Thyroid gland (tissue), 4 donors: Measurements from ENCODE around the gene LRRC74B. TPM values are rescaled to one million over a fixed set of nuclear protein-coding genes. Genes with fewer than 3 reads are reported as not detected.
"Not testable (repeated sequence)": the region's sequence is repeated elsewhere in the genome, so short reads cannot be mapped to it uniquely, and the experiment has no call there.

ENCODE experiments used
- DNase-seq, 2 donors: peaks; one replicate each; pipeline ENCODE4 v3.0.0-alpha.2; 2019
- H3K27ac ChIP-seq, 3 donors: fragments of 200-600 bp; sonication (generic); 1 replicate in 2 of 3; 2 replicates in 1 of 3; pipeline ENCODE4 v1.5.1; 2016 to 2019; ENCODE audit warnings: mild to moderate bottlenecking in 1 of 3, moderate library complexity in 1 of 3
- H3K27me3 ChIP-seq: fragments of 200-600 bp; sonication (generic); one replicate; pipeline ENCODE4 v1.5.1; 2019
- H3K36me3 ChIP-seq, 2 donors: fragments of 200-600 bp; sonication (generic); one replicate each; pipeline ENCODE4 v1.5.1; 2016 to 2019
- H3K4me1 ChIP-seq, 2 donors: fragments of 200-600 bp; sonication (generic); one replicate each; pipeline ENCODE4 v1.5.1; 2017 to 2019
- H3K4me3 ChIP-seq, 3 donors: fragments of 200-600 bp; sonication (generic); replicated peaks in 1 of 3; 1 replicate in 2 of 3; 2 replicates in 1 of 3; pipeline ENCODE4 v1.5.1; 2016; ENCODE audit warnings: mild to moderate bottlenecking in 1 of 3
- H3K9me3 ChIP-seq: fragments of 200-600 bp; sonication (generic); one replicate; pipeline ENCODE4 v1.5.1; 2017
- POLR2A ChIP-seq, 2 donors: fragments of 450-650 bp; IDR thresholded peaks; one replicate each; pipeline ENCODE4 v1.6.1; 2017; ENCODE audit warnings: antibody characterized with exemption in 2 of 2, mild to moderate bottlenecking in 2 of 2, moderate library complexity in 1 of 2
- WGBS, 2 donors: methylation state at CpG; one replicate each; pipeline ENCODE4 v1.1.5; 2017; 5-methylcytosine and 5-hydroxymethylcytosine counted together
- intact Hi-C: fragments of 100-400 bp; cut with DNase I; formaldehyde crosslinking; loops from one replicate; pipeline ENCODE4 v1.15.1; 2023
- total RNA-seq, 4 donors: library from RNA; depleted of rRNA; stranded (reverse); fragments of >200 nt; gene quantifications; one replicate each; pipeline ENCODE4 v1.2.3, GENCODE V29; 2016
- TF ChIP-seq, protein P1 (sequence below), 6 experiments: fragments of 200-600 bp in 3 of 6; fragments of 450-650 bp in 3 of 6; sonication (generic) in 3 of 6; IDR thresholded peaks; one replicate each; pipeline ENCODE4 v1.5.1; 2016 to 2019; ENCODE audit warnings: antibody characterized with exemption in 6 of 6, mild to moderate bottlenecking in 2 of 6, inconsistent platforms in 1 of 6, moderate library complexity in 1 of 6

The LRRC74B gene
- total RNA-seq, 4 donors from 2014 or later = not detected

GRCh38 chr22:21092797-21093554 is 47.2 kb downstream of the LRRC74B start:
- Histone ChIP-seq H3K27me3 (no peaks in the 10 kb centered on the region), H3K36me3 (no peaks in the 10 kb centered on the region), H3K4me1 (no peaks in the 10 kb centered on the region), H3K27ac (no peak overlapping the region), H3K9me3 (no peaks in the 10 kb centered on the region), H3K4me3 (no peak overlapping the region)
- TF ChIP-seq, protein P1, sequence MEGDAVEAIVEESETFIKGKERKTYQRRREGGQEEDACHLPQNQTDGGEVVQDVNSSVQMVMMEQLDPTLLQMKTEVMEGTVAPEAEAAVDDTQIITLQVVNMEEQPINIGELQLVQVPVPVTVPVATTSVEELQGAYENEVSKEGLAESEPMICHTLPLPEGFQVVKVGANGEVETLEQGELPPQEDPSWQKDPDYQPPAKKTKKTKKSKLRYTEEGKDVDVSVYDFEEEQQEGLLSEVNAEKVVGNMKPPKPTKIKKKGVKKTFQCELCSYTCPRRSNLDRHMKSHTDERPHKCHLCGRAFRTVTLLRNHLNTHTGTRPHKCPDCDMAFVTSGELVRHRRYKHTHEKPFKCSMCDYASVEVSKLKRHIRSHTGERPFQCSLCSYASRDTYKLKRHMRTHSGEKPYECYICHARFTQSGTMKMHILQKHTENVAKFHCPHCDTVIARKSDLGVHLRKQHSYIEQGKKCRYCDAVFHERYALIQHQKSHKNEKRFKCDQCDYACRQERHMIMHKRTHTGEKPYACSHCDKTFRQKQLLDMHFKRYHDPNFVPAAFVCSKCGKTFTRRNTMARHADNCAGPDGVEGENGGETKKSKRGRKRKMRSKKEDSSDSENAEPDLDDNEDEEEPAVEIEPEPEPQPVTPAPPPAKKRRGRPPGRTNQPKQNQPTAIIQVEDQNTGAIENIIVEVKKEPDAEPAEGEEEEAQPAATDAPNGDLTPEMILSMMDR (IDR thresholded peaks at IDR 0.05) = no peak
- TF ChIP-seq POLR2A (IDR thresholded peaks at IDR 0.05) = no peak
- intact Hi-C loops = no loop called here
- 85 to 86% methylated on average over 3 of the region's 3 CpGs for WGBS, 2 donors
- no peak for DNase-seq

- intact Hi-C loops, DNase-seq, H3K27me3 ChIP-seq, H3K4me3 ChIP-seq, H3K36me3 ChIP-seq, H3K9me3 ChIP-seq, H3K27ac ChIP-seq, H3K4me1 ChIP-seq: not testable (repeated sequence)
- 79 to 81% methylated on average over 9 of the region's 9 CpGs for WGBS, 2 donors
Measured at GRCh38 chr22:21093555-21094137, 47.9 kb downstream of the LRRC74B start.

- Histone ChIP-seq H3K27me3 (no peaks in the 10 kb centered on the region), H3K4me1 (no peaks in the 10 kb centered on the region), H3K36me3 (no peaks in the 10 kb centered on the region), H3K9me3 (no peaks in the 10 kb centered on the region), H3K4me3 (no peak overlapping the region), H3K27ac (no peak overlapping the region)
- WGBS, 2 donors = 86 to 89% methylated on average over 5 of the region's 5 CpGs
- no peak for DNase-seq
- no peak for TF ChIP-seq POLR2A (IDR thresholded peaks at IDR 0.05)
- TF ChIP-seq, protein P1 (IDR thresholded peaks at IDR 0.05) = no peak
- intact Hi-C loops = no loop called here
Measured at GRCh38 chr22:21094911-21095772, 49.4 kb downstream of the LRRC74B start.

GRCh38 chr22:21095773-21096107 is 50.0 kb downstream of the LRRC74B start:
- DNase-seq = no peak
- Histone ChIP-seq H3K27ac (no peak overlapping the region), H3K9me3 (no peaks in the 10 kb centered on the region), H3K27me3 (no peaks in the 10 kb centered on the region), H3K4me1 (no peaks in the 10 kb centered on the region), H3K36me3 (no peaks in the 10 kb centered on the region), H3K4me3 (no peak overlapping the region)
- TF ChIP-seq, protein P1 (IDR thresholded peaks at IDR 0.05) = no peak
- no peak for TF ChIP-seq POLR2A (IDR thresholded peaks at IDR 0.05)
- intact Hi-C loops = no loop called here

- H3K9me3 ChIP-seq, H3K27me3 ChIP-seq, H3K4me3 ChIP-seq, H3K36me3 ChIP-seq, intact Hi-C loops, H3K4me1 ChIP-seq, H3K27ac ChIP-seq, DNase-seq: not testable (repeated sequence)
- WGBS, 2 donors = 92 to 93% methylated on average over 9 of the region's 9 CpGs
Measured at GRCh38 chr22:21096878-21097277, 51.1 kb downstream of the LRRC74B start.
